ENCODE results near the gene UXS1. TPM values are rescaled to one million over a fixed set of nuclear protein-coding genes. Genes with fewer than 3 reads are reported as not detected.

UXS1 gene
- total and polyA plus RNA-seq, 2 donors (not counting 3 experiments of a cell fraction or from before 2014, with no cell fraction given): 34.2 to 43.2 TPM

DNA sequence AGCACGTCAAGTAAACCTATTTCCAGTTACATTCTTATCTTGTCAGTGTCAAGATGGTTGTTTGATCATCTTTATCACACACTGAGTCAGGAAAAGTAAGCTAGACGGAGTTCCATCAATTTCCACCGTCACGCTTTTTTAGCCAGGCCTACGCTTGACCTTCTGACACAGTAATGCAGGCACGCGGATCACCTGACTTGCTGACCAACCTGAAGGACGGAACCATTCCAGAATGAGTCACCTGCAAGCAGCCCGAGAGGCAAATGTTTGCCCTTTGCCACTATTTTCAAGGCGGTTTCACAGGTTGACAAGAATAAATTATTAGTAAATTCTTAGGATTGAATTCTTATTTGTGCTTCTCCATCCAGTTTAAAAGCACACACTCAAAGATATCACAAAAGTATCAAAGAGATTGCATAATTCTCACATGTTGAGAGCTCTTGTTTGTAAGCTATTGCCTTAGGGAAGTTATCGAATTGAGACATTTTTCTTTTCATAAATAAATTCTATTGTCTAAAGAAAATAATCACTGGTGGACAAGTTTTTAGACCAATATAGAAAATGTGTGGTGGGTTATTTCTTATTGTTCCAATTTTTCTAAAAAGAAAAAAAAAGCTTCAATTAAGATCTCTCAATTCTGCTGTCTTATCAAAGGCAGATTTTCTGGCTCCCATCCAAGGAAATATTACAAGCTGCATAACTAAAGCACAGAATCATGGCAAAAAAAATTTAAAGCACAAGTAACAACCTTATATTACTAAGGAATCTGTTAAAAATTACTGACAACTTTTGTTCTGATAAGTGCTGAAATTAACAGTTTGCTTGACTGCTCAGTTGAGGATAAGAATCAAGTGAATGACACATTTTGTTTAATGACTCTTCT lies 31.9 kb downstream of the UXS1 start:
- dilution Hi-C loops (cut with MboI; ENCODE audit: extremely low pct_ligation_motif_present, low sequenced_read_pairs): no loop called here
- H3K4me2 ChIP-seq (ENCODE audit: insufficient read depth, low read length): no peak overlapping the region
- TF ChIP-seq MYC (IDR thresholded peaks at IDR 0.05; ENCODE audit: low read depth, low read length) (no peak), POLR2A (IDR thresholded peaks at IDR 0.05; ENCODE audit: low read depth, low read length) (no peak), JUN (IDR thresholded peaks at IDR 0.05; ENCODE audit: borderline replicate concordance, insufficient read depth, insufficient read length, low read depth) (no peak), GATA2 (IDR thresholded peaks at IDR 0.05; ENCODE audit: insufficient read depth, insufficient read length, low read depth, low read length) (no peak), FOS (IDR thresholded peaks at IDR 0.05; ENCODE audit: borderline replicate concordance, insufficient read depth, low read length) (no peak), POLR2AphosphoS5 (IDR thresholded peaks at IDR 0.05; ENCODE audit: insufficient read depth, low read depth, low read length) (no peak), EZH2 (IDR thresholded peaks at IDR 0.05; ENCODE audit: borderline replicate concordance, low read depth, low read length, severe bottlenecking) (no peak)
- TF ChIP-seq, protein P1, sequence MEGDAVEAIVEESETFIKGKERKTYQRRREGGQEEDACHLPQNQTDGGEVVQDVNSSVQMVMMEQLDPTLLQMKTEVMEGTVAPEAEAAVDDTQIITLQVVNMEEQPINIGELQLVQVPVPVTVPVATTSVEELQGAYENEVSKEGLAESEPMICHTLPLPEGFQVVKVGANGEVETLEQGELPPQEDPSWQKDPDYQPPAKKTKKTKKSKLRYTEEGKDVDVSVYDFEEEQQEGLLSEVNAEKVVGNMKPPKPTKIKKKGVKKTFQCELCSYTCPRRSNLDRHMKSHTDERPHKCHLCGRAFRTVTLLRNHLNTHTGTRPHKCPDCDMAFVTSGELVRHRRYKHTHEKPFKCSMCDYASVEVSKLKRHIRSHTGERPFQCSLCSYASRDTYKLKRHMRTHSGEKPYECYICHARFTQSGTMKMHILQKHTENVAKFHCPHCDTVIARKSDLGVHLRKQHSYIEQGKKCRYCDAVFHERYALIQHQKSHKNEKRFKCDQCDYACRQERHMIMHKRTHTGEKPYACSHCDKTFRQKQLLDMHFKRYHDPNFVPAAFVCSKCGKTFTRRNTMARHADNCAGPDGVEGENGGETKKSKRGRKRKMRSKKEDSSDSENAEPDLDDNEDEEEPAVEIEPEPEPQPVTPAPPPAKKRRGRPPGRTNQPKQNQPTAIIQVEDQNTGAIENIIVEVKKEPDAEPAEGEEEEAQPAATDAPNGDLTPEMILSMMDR (IDR thresholded peaks at IDR 0.05; ENCODE audit: extremely low read depth in 1 of 2, insufficient read depth in 1 of 2, low read depth in 1 of 2, low read length in 2 of 2): no peak
- TF ChIP-seq, protein P2, sequence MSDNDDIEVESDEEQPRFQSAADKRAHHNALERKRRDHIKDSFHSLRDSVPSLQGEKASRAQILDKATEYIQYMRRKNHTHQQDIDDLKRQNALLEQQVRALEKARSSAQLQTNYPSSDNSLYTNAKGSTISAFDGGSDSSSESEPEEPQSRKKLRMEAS (IDR thresholded peaks at IDR 0.05; ENCODE audit: insufficient read depth, insufficient read length): no peak
- H3K27me3 ChIP-seq (ENCODE audit: control insufficient read depth in 2 of 2, insufficient read depth in 2 of 2, low read length in 2 of 2): no peaks in the 10 kb centered on the region
- intact Hi-C loops (cut with micrococcal nuclease): no loop called here
- ChIA-PET CTCF (interaction anchor here (0.8 kb wide), 1 partner anchor 12 kb away, joined by 3 read pairs; no protein-coding TSS in a partner anchor), POLR2A (no interaction called here)
- H3K36me3 ChIP-seq (ENCODE audit: control insufficient read depth in 2 of 2, extremely low read depth in 1 of 2, insufficient read depth in 2 of 2, low read length in 2 of 2): peaks cover 0 to 2% of the 10 kb centered on the region in 2 experiments
- H3K27ac ChIP-seq (ENCODE audit: insufficient read depth, low read depth, low read length): no peak overlapping the region
- no peaks in the 10 kb centered on the region for H3K4me1 ChIP-seq (ENCODE audit: control insufficient read depth, extremely low read depth, insufficient read depth, low read length)
- no peaks in the 10 kb centered on the region for H4K20me1 ChIP-seq (replicated peaks; ENCODE audit: control insufficient read depth, extremely low read depth, insufficient read depth, low read length)
- H3K9me3 ChIP-seq (replicated peaks; ENCODE audit: control insufficient read depth, insufficient read depth, low read length): no peaks in the 10 kb centered on the region
- FAIRE-seq (no peak), DNase-seq (ENCODE audit: low read depth, low spot score) (peak; percentile 13)
- H2AFZ ChIP-seq (ENCODE audit: low read depth, low read length): no peak overlapping the region
- no peaks in the 10 kb centered on the region for H3K9me1 ChIP-seq (replicated peaks; ENCODE audit: control insufficient read depth, extremely low read depth, insufficient read depth, low read length)
- BruUV-seq (replicated peaks): no TSS peak
- H3K79me2 ChIP-seq (ENCODE audit: control insufficient read depth, insufficient read depth, low read length): peaks cover 3% of the 10 kb centered on the region
- H3K9ac ChIP-seq (replicated peaks; ENCODE audit: extremely low read depth, insufficient read depth, low read length): no peak overlapping the region
- H3K4me3 ChIP-seq (replicated peaks in 1 of 3; ENCODE audit: insufficient read depth in 1 of 3, low read depth in 1 of 3, low read length in 3 of 3): no peak overlapping the region
